ENCODE data around the gene APCDD1L.

DNA sequence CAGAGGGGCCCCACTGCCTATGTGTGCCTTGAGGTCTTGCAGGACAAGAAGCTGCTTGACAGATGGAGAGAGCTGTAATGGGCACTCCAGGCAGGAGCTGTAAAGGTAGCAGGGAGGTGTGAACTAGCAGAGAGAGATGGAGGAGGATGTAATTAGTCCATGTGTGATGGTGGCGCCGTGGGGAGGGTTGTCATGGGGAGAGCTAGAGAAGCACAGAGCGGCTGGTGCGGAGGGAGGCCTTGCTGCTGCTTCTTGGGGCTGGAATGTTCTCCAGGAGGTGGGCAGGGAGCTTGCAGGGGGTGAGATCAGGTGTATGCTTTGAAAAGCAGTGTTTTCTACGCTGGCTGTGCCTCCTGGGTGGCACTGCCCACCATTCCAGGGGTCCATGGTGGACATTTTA lies 32.1 kb downstream of the APCDD1L start:
- TF ChIP-seq GATA2 (IDR thresholded peaks at IDR 0.05; ENCODE audit: low read depth, low read length) (no peak), GATA3 (IDR thresholded peaks at IDR 0.05; ENCODE audit: low read depth, low read length) (no peak)
